Keratinocyte (primary cell): ENCODE data around the gene TRPM6. TPM values are rescaled to one million over a fixed set of nuclear protein-coding genes. Genes with fewer than 3 reads are reported as not detected.

Experiments
- DNase-seq: peaks from one replicate; pipeline ENCODE4 v3.0.0-alpha.2; 2011; ENCODE audit warnings: low read depth, missing footprints, low spot score
- FAIRE-seq: peaks from 2 replicates; lab custom pipeline; 2011; peaks lifted over from hg19 to GRCh38; lab: Jason Lieb, UNC
- H2AFZ ChIP-seq: 2 replicates; pipeline ENCODE4 v1.6.0; 2012; ENCODE audit warnings: low read length, control low read depth, inconsistent platforms; ENCODE audit not compliant: control insufficient read depth
- H3K27ac ChIP-seq: 2 replicates; pipeline ENCODE4 v1.5.1; 2011; ENCODE audit warnings: low read length; ENCODE audit not compliant: control insufficient read depth, insufficient read depth
- H3K27me3 ChIP-seq: 3 replicates; pipeline ENCODE4 v1.6.0; 2011; ENCODE audit warnings: low read length; ENCODE audit not compliant: control insufficient read depth, insufficient read depth; ENCODE audit errors: extremely low read depth
- H3K36me3 ChIP-seq, 2 experiments: 2 replicates in 1 of 2; 3 replicates in 1 of 2; pipeline ENCODE4 v1.5.1; 2011; ENCODE audit warnings: low read length in 2 of 2, mild to moderate bottlenecking in 1 of 2; ENCODE audit not compliant: control insufficient read depth in 2 of 2, insufficient read depth in 2 of 2; ENCODE audit errors: extremely low read depth in 1 of 2
- H3K4me1 ChIP-seq: 3 replicates; pipeline ENCODE4 v1.5.1; 2011; ENCODE audit warnings: low read length; ENCODE audit not compliant: control insufficient read depth, insufficient read depth; ENCODE audit errors: extremely low read depth
- H3K4me2 ChIP-seq: 3 replicates; pipeline ENCODE4 v1.6.0; 2011; ENCODE audit warnings: low read depth, low read length; ENCODE audit not compliant: control insufficient read depth, insufficient read depth; ENCODE audit errors: extremely low read depth
- H3K4me3 ChIP-seq, 3 experiments: fragments of 200-600 bp in 1 of 3; sonication (generic) in 1 of 3; 2 replicates in 2 of 3; 3 replicates in 1 of 3; pipeline ENCODE4 v1.5.1; 2011 to 2016; ENCODE audit warnings: low read length in 3 of 3, mild to moderate bottlenecking in 3 of 3, control low read depth in 2 of 3, inconsistent platforms in 1 of 3, low read depth in 1 of 3, mixed read lengths in 1 of 3, mixed run types in 1 of 3, moderate library complexity in 1 of 3; ENCODE audit not compliant: control insufficient read depth in 2 of 3, insufficient read depth in 2 of 3; ENCODE audit errors: extremely low read depth in 1 of 3
- H3K79me2 ChIP-seq: 2 replicates; pipeline ENCODE4 v1.6.0; 2012; ENCODE audit warnings: low read length; ENCODE audit not compliant: control insufficient read depth, insufficient read depth
- H3K9ac ChIP-seq: 3 replicates; pipeline ENCODE4 v1.6.0; 2011; ENCODE audit warnings: low read length; ENCODE audit not compliant: control insufficient read depth, insufficient read depth; ENCODE audit errors: extremely low read depth
- H3K9me1 ChIP-seq: 3 replicates; pipeline ENCODE4 v1.6.0; 2011; ENCODE audit warnings: low read length; ENCODE audit not compliant: control insufficient read depth, insufficient read depth; ENCODE audit errors: extremely low read depth
- H3K9me3 ChIP-seq: 2 replicates; pipeline ENCODE4 v1.5.1; 2012; ENCODE audit warnings: low read depth, low read length; ENCODE audit not compliant: control insufficient read depth
- H4K20me1 ChIP-seq: 3 replicates; pipeline ENCODE4 v1.6.0; 2011; ENCODE audit warnings: low read length; ENCODE audit not compliant: control insufficient read depth, insufficient read depth; ENCODE audit errors: extremely low read depth
- EZH2 ChIP-seq: IDR thresholded peaks from one replicate; pipeline ENCODE4 v1.6.1; 2012; ENCODE audit warnings: inconsistent platforms, mild to moderate bottlenecking, low read length, moderate library complexity
- dilution Hi-C: fragments of 300-500 bp; cut with MboI; formaldehyde crosslinking; loops from one replicate; pipeline ENCODE4 v1.7.0; 2020; ENCODE audit warnings: low sequenced_read_pairs; ENCODE audit not compliant: extremely low pct_ligation_motif_present
- polyA plus RNA-seq, 5 experiments: library from polyadenylated mRNA; depleted of rRNA in 3 of 5; stranded (reverse) in 3 of 5; stranded (forward) in 1 of 5; unstranded in 1 of 5; fragments of >200 nt; gene quantifications; 1 replicate in 1 of 5; 2 replicates in 3 of 5; 3 replicates in 1 of 5; pipeline versions ENCODE4 v1.2.1 to v1.2.3, GENCODE V29; 2011 to 2012; ENCODE audit warnings: missing spikeins in 2 of 5, low read depth in 1 of 5, low replicate concordance in 1 of 5
- TF ChIP-seq, protein P1 (sequence below), 3 experiments: IDR thresholded peaks in 1 of 3; conservative IDR thresholded peaks in 1 of 3; optimal IDR thresholded peaks in 1 of 3; 2 replicates in 2 of 3; 3 replicates in 1 of 3; pipeline versions ENCODE3 to v1.5.1; 2011; ENCODE audit warnings: low read length in 3 of 3, mild to moderate bottlenecking in 3 of 3, moderate library complexity in 2 of 3, control low read depth in 1 of 3, inconsistent platforms in 1 of 3; ENCODE audit not compliant: insufficient read depth in 2 of 3; ENCODE audit errors: extremely low read depth in 1 of 3

Gene TRPM6
- polyA plus RNA-seq, 1 donor (not counting 4 experiments of a cell fraction or from before 2014, with no cell fraction given), result 0.18 TPM

DNA sequence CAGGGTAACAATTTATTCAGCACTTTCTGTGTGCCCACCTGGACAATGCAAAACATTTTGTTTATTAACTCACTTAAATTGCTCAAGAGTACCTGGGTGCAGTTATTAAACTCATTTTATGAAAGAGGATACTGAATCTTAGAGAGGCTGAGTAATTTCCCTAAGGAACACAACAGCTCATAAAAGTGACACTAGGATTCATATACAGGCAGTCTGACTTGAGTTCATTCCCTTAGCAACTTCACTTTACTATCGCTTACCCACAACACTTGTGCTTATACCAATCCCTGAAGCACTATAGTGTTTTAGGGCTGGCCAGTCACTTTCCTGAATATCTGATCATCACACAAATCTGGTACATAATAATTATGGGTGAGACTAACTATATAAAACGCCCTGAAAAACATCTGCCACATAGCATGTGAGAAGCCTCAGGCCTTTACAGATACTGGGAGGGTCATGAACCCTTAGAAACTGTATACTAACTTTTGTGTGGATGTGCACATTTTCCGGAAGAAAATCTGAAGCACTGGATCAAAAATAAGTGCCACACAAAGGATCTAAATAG is 11.3 kb downstream of the TRPM6 start:
- dilution Hi-C loops, result no loop called here

DNA sequence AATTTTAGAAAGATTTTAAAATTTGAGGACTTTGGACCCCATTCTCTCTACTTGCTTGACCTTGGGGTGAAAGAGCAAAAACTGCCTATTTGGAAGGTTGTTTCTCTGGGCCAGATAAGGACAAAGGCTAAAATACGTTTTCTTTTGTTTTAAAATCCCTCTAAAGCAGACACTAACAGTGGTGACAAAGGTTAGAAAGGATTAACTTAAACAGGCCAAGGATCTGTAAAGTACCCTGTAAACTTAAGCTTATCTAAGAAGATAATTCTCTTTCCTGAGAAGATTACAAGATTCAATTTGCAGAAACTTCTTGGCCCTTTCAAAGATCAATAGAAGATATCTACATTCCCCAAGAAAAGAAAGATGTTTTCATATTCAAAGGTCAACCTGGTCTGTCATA is 12.1 kb downstream of the TRPM6 start:
- FAIRE-seq (no peak), DNase-seq (no peak)
- Histone ChIP-seq H3K36me3 (no peaks in the 10 kb centered on the region), H3K9ac (no peak overlapping the region), H3K9me1 (no peaks in the 10 kb centered on the region), H4K20me1 (no peaks in the 10 kb centered on the region), H3K4me3 (no peak overlapping the region), H3K9me3 (no peaks in the 10 kb centered on the region), H3K4me1 (no peaks in the 10 kb centered on the region), H3K79me2 (no peaks in the 10 kb centered on the region), H3K4me2 (no peak overlapping the region), H3K27me3 (no peaks in the 10 kb centered on the region), H3K27ac (no peak overlapping the region), H2AFZ (no peak overlapping the region)
- dilution Hi-C loops, result no loop called here
- TF ChIP-seq EZH2, result no peak
- TF ChIP-seq, protein P1, sequence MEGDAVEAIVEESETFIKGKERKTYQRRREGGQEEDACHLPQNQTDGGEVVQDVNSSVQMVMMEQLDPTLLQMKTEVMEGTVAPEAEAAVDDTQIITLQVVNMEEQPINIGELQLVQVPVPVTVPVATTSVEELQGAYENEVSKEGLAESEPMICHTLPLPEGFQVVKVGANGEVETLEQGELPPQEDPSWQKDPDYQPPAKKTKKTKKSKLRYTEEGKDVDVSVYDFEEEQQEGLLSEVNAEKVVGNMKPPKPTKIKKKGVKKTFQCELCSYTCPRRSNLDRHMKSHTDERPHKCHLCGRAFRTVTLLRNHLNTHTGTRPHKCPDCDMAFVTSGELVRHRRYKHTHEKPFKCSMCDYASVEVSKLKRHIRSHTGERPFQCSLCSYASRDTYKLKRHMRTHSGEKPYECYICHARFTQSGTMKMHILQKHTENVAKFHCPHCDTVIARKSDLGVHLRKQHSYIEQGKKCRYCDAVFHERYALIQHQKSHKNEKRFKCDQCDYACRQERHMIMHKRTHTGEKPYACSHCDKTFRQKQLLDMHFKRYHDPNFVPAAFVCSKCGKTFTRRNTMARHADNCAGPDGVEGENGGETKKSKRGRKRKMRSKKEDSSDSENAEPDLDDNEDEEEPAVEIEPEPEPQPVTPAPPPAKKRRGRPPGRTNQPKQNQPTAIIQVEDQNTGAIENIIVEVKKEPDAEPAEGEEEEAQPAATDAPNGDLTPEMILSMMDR (optimal IDR thresholded peaks at IDR 0.05 in 1 of 3, IDR thresholded peaks at IDR 0.05 in 1 of 3, conservative IDR thresholded peaks at IDR 0.05 in 1 of 3; ENCODE audit: extremely low read depth in 1 of 3, insufficient read depth in 2 of 3, low read length in 3 of 3), result no peak

More for the DNA sequence above, 11.3 kb downstream of the TRPM6 start:
- Histone ChIP-seq H3K4me2 (no peak overlapping the region), H3K9me3 (no peaks in the 10 kb centered on the region), H3K79me2 (no peaks in the 10 kb centered on the region), H3K27me3 (no peaks in the 10 kb centered on the region), H3K27ac (no peak overlapping the region), H2AFZ (no peak overlapping the region), H3K9ac (no peak overlapping the region), H3K4me1 (no peaks in the 10 kb centered on the region), H3K9me1 (no peaks in the 10 kb centered on the region), H4K20me1 (no peaks in the 10 kb centered on the region), H3K4me3 (no peak overlapping the region), H3K36me3 (no peaks in the 10 kb centered on the region)
- no peak for DNase-seq
- no peak for TF ChIP-seq EZH2
- TF ChIP-seq, protein P1 (optimal IDR thresholded peaks at IDR 0.05 in 1 of 3, IDR thresholded peaks at IDR 0.05 in 1 of 3, conservative IDR thresholded peaks at IDR 0.05 in 1 of 3; ENCODE audit: extremely low read depth in 1 of 3, insufficient read depth in 2 of 3, low read length in 3 of 3), result no peak
- FAIRE-seq, result no peak
